Measurements from ENCODE around the gene ORAI3.

The ORAI3 gene

DNA sequence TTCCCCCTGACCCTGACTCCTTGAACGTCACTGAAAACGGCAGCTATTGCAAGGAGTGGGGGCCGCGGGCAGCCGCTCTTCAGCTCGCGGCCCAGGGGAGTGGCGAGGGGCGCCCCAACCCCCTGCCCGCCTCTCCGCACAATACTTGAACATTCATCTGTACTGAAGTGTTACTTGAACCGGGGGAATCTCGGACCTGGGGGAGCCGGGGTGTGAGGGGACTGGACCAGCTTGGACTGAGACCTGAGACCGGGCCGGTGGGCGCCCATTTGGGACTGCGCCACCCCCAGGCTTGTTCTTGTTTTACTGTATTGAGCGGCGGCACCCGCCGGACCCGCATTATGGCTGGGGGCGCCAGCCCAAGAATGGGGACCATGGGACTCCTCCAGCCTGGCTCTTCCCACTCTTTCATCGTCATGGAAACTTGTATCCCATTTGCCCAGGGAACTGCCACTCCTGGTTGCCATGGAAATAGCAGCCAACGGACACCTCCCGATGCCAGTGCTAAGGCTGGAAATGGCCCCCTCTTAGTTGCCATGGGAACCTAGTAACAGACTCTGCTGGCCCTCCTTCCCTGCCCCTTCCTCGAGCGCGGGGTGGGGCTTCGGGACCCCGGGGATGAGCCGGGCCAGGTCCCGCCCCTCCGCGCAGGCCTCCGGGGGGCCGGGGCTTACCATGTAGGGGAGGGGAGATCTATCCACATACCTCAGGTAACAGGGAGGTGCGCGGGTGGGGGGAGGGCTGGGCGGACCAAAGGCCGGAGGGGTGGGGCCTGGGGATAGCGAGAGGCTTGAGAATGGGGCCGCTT, 805 bp upstream of the ORAI3 start:
- no peak for TF ChIP-seq POLR2AphosphoS5 (IDR thresholded peaks at IDR 0.05; ENCODE audit: low read depth, low read length)
- TF ChIP-seq, protein P1, sequence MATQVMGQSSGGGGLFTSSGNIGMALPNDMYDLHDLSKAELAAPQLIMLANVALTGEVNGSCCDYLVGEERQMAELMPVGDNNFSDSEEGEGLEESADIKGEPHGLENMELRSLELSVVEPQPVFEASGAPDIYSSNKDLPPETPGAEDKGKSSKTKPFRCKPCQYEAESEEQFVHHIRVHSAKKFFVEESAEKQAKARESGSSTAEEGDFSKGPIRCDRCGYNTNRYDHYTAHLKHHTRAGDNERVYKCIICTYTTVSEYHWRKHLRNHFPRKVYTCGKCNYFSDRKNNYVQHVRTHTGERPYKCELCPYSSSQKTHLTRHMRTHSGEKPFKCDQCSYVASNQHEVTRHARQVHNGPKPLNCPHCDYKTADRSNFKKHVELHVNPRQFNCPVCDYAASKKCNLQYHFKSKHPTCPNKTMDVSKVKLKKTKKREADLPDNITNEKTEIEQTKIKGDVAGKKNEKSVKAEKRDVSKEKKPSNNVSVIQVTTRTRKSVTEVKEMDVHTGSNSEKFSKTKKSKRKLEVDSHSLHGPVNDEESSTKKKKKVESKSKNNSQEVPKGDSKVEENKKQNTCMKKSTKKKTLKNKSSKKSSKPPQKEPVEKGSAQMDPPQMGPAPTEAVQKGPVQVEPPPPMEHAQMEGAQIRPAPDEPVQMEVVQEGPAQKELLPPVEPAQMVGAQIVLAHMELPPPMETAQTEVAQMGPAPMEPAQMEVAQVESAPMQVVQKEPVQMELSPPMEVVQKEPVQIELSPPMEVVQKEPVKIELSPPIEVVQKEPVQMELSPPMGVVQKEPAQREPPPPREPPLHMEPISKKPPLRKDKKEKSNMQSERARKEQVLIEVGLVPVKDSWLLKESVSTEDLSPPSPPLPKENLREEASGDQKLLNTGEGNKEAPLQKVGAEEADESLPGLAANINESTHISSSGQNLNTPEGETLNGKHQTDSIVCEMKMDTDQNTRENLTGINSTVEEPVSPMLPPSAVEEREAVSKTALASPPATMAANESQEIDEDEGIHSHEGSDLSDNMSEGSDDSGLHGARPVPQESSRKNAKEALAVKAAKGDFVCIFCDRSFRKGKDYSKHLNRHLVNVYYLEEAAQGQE (IDR thresholded peaks at IDR 0.05; ENCODE audit: insufficient read depth in 1 of 2, low read depth in 2 of 2, low read length in 2 of 2) = no peak
- no peak for TF ChIP-seq TAF1 (IDR thresholded peaks at IDR 0.05; ENCODE audit: borderline replicate concordance, insufficient read depth, low read length)
- no peak for TF ChIP-seq FOXP2 (optimal IDR thresholded peaks at IDR 0.05; ENCODE audit: borderline replicate concordance, extremely low read depth, extremely low read length, insufficient read depth)
- TF ChIP-seq SIN3A (IDR thresholded peaks at IDR 0.05; ENCODE audit: borderline replicate concordance, insufficient read depth, low read length) = no peak

DNA sequence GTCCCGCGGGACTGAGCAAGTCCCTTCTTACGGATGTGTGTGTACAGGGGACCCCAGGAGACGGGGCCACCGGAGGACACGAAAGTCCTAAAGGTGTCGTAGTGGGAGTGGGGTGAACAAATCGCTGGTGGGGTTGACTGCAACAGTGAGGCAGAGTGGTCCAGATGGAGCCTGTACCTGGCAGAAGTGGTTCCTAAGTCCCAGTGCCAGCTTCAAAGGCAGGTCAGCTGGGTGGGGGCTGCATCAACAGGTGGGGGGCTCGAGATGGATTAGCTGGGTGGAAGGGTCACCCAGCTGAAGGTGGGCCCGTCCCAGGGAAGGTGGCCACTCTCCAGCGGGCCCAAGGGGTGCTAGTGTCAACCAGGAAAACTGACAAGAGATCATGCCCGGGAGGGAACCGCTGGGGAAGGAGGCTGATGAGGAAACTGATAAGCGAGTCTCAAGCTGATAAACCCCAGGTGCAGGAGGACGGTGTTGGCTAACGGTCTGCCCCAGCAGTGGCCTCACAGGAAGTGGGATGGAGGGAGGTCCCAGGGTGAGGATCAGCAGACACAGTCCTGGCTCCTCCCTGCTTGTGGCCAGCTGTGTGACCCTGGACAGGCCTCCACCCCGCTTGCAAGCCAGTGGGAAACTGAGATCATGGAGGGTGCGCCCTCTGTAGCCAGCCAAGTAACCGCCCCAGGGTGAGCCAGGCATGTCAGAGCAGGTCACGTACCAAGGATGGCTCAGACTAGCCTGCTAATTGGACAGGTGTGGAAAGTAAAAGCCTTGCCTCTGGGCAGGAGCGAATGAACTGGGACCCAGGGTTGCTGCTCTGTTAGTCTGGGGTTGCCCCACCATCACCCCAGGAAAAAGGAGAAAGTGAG, 1.0 kb downstream of the ORAI3 start:
- TF ChIP-seq, protein P1 (IDR thresholded peaks at IDR 0.05; ENCODE audit: insufficient read depth in 1 of 2, low read depth in 2 of 2, low read length in 2 of 2) = no peak
- TF ChIP-seq SIN3A (IDR thresholded peaks at IDR 0.05; ENCODE audit: borderline replicate concordance, insufficient read depth, low read length) (no peak), TAF1 (IDR thresholded peaks at IDR 0.05; ENCODE audit: borderline replicate concordance, insufficient read depth, low read length) (no peak), FOXP2 (optimal IDR thresholded peaks at IDR 0.05; ENCODE audit: borderline replicate concordance, extremely low read depth, extremely low read length, insufficient read depth) (no peak), POLR2AphosphoS5 (IDR thresholded peaks at IDR 0.05; ENCODE audit: low read depth, low read length) (peak; percentile 59)

DNA sequence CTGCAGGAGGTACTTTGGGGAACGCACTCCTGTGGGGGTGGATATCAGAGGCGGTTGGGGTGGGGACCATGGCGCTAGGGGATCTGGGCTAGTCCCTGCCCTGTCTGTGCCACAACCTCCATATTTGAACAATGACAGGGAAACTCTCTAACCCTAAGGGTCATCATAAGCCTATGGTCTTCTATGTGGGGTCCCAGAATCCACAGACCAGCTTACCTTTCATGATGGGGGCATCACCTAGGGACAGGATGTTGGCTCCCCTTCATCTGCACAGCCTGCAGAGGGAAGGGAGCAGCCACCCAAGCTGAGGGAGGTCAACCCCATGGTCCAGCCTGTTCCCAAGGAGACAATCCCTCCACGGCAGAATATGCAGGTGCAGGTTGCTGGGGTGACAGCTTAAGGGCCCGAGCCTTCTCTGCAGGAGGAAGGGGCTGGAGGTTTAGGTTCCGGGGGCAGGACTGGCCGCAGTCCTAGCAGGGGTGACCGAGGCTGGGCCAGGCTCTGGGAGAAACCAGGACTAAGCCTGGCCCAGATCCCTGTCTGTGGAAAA, 1.7 kb downstream of the ORAI3 start:
- TF ChIP-seq, protein P1 (IDR thresholded peaks at IDR 0.05; ENCODE audit: insufficient read depth in 1 of 2, low read depth in 2 of 2, low read length in 2 of 2) = no peak
- TF ChIP-seq SIN3A (IDR thresholded peaks at IDR 0.05; ENCODE audit: borderline replicate concordance, insufficient read depth, low read length) (no peak), TAF1 (IDR thresholded peaks at IDR 0.05; ENCODE audit: borderline replicate concordance, insufficient read depth, low read length) (no peak), FOXP2 (optimal IDR thresholded peaks at IDR 0.05; ENCODE audit: borderline replicate concordance, extremely low read depth, extremely low read length, insufficient read depth) (no peak), POLR2AphosphoS5 (IDR thresholded peaks at IDR 0.05; ENCODE audit: low read depth, low read length) (no peak; the same call in 1 of the 2 replicates)

DNA sequence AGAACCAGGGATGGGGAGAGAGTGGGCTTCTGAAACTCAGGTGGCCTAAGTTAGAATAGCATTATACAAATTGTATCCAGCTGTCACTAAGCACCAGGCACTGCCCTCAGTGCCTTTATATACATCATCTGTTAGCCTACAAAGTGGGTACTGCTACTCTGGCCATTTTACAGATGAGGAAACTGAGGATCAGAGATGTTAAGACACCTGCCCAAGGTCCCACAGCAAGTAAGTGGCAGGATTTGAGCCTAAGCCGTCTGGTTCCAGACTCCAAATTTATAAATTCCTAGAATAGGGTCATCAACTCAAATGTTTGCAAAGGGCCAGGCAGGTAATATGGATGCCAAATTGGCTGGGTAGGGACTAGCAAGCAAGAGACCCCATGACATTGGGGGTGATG, 2.3 kb downstream of the ORAI3 start:
- no peak for TF ChIP-seq SIN3A (IDR thresholded peaks at IDR 0.05; ENCODE audit: borderline replicate concordance, insufficient read depth, low read length)
- no peak for TF ChIP-seq POLR2AphosphoS5 (IDR thresholded peaks at IDR 0.05; ENCODE audit: low read depth, low read length)
- TF ChIP-seq TAF1 (IDR thresholded peaks at IDR 0.05; ENCODE audit: borderline replicate concordance, insufficient read depth, low read length) = no peak
- TF ChIP-seq FOXP2 (optimal IDR thresholded peaks at IDR 0.05; ENCODE audit: borderline replicate concordance, extremely low read depth, extremely low read length, insufficient read depth) = no peak
- TF ChIP-seq, protein P1 (IDR thresholded peaks at IDR 0.05; ENCODE audit: insufficient read depth in 1 of 2, low read depth in 2 of 2, low read length in 2 of 2) = no peak

Data from PFSK-1 (cell line).